NCI-H2107 treated with DMSO at 0.1 percent for 48 hours (cell line): ENCODE results near the gene SLIT3.

Experiments
- DNase-seq: peaks from one replicate; lab custom pipeline; 2025; ENCODE audit not compliant: unreplicated experiment; lab: John Stamatoyannopoulos, UW

SLIT3 gene

DNA sequence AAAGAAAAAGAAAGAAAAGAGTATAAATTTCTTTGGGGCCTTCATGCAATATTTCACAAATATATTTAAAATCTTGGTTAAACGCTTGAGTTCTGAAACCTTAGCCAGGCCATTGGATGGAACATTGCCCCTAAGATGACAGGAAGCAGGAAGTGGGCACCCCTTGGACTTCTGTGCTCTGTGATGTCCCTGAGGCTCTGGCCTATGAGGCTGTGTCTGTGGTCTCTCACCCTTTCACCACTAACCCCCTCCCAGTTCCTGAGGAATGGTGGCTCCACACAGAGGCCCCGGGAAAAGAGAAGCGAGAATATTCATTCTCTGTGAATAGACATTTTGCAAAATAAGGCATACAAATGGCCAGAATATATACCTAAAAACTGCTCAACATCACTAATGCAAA is 401.3 kb downstream of the SLIT3 start:
- DNase-seq = no peak

DNA sequence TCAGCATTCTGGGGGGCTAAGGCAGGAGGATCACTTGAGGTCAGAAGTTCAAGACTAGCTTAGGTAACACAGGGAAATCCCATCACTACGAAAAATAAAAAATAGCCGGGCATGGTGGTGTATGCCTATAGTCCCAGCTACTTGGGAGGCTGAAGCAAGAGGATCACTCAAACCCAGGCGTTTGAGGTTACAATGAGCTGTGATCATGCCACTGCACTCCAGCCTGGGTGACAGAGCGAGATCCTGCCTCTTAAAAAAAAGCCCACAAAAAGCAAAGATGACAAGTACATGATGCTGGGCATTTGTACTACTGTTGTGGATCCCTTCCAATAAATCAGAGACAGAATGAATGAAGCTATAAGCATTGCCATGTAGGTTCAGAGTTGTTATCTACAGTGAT is 401.7 kb downstream of the SLIT3 start:
- DNase-seq = no peak

DNA sequence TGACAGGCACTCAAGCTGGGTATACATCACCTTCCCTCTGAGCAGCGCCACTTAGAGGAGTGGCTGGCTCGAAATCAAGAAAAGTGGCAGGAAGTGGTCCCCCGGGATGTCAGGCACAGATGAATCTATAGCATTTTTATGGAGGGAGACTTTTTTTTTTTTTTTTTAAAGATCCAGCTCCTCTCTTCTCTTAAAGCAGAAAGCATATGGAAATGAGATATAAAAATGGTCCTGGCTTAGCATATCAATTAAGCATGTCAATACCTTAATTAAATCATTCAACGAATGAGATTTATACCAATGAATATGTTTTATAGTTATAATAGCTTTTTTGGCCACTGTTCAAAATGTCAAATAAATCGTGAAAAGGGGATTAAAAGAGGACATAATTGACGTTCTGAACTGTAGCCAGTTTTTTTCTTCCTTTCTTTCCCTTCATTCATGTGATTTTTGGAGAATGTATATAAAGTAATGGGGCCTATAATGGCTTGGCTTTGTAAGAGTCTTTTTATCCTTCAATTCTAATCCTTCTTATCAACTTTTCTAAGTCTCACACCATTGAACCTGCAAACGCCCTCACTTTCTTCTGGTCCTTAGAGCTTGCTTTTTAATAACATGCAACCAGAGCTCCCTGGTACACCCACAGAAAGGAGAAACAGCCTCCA is 402.6 kb downstream of the SLIT3 start:
- DNase-seq = no peak

DNA sequence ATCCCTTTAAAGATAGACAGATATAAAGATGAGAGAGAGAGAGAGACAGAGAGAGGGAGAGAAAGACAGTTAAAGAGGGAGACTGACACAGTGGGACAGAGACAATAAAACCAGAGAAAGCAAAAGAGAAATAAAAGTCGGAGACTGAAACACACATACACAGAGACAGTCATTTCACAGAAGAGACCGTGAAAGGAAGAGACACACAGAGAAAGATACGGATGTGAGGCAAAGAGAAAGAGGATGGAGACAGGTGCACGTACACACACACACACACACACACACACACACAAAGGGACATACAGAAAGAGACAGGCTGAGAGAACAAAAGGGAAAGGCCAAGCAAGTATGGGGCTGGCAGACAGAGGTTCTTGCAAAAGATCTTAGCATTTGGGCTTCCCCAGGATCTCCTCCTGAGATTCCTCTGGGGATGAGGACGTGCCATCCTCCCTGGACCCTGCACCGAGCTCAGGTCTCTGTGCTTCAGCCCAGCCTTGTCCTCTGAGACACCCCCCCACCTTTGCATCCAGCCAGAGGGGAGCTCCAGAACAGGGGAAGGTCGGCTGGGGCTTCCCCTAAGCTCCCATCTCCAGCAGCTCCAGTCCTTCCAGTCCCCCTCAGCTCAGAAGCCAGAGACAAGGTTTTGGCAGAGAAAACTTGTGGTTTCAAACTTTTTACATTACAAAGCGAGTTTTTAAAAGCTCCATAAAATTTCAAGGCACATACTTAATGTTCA is 403.4 kb downstream of the SLIT3 start:
- DNase-seq = no peak

DNA sequence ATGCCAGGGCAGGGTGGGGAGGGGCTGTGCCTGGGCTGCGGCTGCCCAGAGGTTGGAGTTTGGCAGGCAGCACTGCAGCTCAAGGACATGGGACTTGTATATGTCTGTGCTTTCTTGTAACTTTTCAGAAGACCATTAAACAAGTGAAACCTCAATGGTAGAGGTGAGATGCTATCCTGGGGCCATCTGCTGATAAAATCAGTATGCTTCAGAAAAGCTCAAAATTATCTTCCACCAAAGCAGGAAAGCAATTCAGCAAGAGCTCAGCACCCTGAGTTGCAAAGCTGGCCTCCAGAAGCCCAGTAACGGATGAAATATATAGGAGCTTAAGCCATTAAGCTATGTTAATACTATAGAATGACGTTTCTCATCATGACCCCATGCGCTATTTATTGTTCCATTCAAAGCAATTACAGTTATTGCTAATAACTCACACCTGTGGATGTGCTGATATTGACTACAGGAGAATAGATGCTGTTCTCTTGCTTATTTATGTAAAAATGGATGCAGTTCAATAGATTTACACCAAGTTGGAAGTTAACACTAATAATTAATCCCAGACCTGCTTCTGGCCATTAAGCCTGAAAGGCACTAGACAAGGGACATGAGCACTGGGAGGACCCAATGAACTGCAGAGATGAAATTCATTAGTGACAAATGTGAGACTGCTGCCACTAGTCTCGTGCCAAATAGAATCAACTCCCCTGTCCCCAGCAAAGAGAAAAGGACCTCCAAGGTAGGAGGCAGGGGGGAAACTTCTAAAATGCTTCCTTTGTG is 405.5 kb downstream of the SLIT3 start:
- no peak for DNase-seq

DNA sequence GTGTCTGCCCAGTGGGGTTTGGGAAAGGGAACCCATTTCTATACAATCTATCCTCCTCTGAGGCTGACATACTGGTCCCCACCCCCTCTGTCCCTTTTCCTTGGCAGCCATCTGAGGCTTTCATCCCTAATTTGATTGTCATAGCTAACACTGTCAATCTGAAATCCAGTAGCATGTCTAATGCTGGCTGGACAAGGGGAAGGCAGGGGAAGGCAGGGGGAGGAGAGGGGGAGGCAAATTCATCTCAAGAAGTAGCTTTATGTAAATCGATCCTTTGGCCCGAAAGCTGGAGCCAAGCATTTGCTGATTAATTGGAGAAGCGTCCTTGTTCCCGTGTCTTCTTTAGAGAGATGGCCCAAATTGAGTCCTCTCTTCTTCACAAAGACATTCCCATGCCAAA is 407.7 kb downstream of the SLIT3 start:
- DNase-seq = no peak

DNA sequence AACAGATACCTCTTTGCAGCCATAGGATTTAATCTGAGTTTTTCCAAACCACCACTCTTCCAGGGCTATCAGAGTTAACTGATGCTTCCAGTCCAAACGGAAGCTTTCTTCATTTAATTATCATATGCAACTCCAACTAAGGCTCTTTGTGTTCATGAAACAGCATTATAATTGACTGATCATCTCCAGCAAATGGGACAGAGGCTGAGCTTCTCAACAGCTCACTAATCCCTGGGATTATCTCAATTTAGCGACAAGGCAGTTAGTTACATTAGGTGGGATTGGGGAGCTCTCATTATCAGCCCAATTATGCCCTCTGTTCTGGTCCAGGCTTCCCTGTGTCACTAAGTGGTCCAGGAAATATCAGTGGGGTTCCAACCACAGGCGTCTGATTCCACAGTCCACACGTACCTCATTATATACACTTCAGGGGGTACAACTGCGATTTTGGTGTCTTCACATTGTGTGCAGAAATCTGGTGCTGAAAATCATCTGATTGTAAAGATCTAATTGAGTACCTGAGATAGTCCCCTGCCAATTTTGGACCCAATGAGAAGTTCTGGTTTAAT is 408.2 kb downstream of the SLIT3 start:
- DNase-seq = no peak

DNA sequence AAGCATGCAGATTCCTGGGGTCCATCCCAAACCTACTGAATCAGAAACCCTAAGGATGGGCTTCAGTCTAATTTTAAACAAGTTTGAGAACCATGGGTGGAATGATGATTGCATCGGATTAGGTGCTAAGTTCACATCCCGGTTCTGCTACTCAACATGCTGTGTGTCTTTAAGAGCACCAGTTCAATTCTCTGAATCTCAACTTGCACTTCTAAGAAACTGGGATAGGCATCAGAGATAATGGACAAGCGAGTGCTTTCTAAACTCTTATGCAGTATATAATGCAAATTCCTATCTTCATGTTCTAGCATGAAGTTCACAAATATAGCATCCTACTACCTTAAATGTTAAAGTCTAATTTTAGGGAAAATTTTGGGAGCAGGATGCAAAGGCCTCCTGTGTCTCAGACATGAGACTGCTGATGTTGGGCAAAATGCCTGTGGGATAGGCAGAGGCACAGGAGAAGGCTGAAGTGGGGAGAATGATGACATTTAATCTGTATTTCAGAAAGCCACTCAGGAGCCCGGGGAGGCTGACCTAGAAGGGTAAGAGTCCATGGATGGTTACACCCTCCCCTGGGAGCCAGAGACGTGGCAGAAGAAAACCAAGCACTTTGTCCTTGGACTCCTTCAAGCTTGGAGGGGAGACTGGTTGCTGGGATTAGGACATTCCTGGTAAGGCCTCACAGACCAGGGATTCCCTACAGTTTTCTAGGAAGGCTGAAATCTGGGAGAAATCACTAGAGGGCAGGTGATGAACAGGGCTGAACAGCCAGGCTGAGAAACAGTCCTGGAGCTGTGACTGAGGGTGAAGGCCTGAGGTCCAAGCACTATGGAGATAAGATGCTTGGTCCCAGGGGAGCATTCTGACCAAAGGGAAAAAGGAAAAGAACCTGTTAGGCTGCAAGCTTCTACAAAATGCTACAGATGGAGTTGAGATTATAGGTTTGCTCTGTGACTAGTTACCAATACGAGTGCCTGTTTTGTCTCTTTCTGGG is 409.8 kb downstream of the SLIT3 start:
- no peak for DNase-seq

DNA sequence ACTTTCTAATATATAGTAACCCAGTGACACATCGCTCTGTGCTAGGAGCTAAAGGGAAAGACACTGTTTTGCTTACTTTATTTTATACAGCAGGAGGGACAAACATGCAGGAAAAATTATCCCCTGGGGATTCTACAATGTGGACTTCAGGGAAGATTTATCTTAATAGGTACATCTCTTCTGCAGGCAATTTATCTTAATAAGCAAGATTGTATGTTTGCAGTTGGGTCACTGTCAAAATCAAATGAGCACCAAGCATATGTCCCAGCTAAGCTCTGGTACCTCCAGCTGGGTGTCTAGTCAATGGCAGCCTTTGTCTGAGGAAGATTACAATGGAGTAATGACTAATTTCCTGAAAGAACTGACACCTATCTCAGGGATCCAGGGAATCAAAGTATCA is 411.9 kb downstream of the SLIT3 start:
- no peak for DNase-seq

DNA sequence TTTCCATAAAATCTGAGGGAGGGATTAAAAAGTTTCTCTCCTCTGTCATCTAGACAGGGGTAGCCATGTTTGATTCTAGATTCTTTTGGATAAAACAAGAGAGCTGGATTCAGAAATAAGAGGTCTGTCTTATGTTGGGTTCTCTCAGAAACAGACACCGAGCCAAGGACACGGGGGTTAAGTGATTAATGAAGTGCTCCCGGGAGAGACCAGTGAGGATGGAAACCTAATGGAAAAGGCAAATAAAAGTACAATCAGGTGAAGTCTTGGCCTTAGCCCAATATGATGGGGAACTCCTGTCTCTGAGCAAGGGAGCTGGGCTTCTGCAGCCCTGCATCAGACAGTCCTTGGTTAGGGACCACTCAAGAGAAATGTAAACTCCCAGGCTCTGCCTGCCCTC is 413.0 kb downstream of the SLIT3 start:
- DNase-seq = no peak

DNA sequence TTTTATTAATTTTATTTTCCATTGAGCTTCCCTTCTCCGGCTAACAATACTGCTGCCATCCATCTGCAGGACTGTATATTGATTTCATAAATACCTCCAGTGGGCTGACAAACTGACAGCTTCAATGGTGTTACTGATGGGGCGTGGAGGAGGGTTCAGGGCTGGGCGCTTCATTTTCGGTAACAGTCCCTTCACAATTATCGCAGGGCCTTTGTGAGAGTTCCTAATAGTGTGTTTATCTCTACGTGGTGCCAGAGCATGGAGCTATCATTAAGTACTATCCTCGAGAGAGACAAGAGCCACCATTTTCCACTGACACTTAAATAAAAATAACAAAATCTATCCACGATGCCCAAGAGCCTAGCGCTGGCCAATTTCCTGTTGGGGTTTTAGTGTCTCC is 414.8 kb downstream of the SLIT3 start:
- DNase-seq = no peak

DNA sequence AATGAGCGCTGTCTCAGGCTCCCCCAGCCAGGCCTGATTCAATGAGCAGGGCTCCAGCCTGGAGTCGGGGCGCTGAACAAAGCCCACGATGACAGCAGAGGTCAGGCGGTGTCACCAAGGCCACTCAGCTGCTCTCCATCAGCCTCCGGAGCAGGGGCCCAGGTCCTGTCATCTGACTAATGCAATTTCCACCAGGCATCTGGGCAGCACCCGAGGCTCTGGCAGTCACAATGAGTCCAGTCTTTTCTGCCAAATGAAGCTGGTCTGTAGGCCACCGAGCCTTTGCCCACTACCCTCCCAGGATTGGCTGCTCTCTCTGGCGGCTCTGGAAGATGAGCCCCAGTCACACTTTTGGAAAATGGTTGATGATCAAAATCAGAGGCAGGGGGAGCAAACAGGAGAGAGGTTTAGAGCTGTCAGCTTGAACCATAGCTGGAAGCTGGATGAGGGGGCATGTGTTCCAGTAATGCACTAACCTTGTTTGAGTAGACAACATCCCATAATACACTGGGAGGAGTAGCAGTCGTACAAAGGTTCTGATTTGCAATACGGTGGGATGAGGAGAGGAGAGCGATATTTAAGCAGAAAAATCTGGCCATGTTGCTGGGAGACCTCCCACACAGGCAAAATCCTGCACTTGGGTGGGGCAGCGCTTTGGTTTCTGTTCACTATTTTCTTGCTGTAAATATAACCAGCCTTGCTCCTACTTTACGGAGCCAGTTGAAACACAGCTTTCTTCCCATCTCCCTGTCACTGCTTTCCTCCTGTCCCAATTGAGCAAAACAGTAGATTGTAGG is 415.4 kb downstream of the SLIT3 start:
- no peak for DNase-seq

DNA sequence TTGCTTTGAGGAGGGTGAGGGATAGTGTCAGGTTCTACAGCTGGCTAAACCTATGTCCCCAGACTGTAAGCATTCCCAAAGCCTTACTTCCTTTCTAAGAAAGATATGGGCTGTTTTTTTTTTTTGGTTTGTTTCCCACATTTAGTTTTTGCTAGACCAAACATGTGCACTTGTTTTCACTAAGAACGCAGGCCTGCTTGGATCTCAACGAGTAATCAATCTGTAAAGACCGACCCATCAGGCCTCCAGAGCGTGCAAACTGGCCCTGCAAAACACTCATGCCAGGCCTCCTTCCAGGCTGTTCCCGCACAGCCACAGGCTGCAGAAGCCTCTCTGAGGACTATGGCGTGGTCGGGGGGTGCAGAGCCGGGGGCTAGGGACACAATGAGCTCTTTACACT is 416.9 kb downstream of the SLIT3 start:
- no peak for DNase-seq

DNA sequence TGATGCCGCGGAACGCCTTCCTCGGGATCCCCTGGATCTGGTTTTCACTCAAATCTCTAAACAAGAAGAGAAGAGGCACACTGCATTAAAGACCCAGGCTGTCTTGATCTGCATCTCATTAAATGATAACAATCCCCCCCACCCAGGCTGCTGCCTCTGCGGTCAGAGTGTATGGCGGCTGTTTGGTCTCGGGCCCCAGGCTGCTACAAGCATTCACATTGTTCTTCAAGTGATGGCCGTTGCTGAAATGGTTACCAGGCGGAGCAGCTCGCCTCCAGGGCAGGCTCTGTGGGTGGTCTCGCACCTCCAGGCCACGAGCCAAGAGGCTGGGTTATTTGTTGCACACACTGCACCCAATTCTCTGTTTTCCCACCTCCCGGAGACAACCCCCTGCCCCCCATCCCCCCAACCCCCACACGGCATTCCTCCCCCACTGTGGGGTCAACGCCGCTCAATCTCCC is 417.6 kb downstream of the SLIT3 start:
- no peak for DNase-seq

DNA sequence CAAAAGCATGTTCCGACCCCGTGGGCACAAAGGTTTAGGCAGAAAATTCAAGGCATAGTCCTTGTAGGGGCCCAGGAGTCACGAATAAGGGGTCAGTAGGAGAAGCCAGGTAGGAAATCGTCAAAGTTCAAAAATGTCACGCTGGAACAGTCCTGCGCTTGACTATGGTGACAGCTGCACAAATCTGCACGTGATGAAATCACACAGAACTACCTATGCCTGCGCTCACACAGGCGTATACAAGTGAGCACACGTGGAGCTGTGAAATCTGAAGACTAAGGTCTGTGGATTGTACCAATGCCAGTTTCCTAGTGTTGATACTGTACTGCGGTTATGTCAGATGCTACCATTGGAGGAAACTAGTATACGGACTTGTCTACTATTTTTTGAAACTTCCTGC is 418.7 kb downstream of the SLIT3 start:
- DNase-seq = no peak

DNA sequence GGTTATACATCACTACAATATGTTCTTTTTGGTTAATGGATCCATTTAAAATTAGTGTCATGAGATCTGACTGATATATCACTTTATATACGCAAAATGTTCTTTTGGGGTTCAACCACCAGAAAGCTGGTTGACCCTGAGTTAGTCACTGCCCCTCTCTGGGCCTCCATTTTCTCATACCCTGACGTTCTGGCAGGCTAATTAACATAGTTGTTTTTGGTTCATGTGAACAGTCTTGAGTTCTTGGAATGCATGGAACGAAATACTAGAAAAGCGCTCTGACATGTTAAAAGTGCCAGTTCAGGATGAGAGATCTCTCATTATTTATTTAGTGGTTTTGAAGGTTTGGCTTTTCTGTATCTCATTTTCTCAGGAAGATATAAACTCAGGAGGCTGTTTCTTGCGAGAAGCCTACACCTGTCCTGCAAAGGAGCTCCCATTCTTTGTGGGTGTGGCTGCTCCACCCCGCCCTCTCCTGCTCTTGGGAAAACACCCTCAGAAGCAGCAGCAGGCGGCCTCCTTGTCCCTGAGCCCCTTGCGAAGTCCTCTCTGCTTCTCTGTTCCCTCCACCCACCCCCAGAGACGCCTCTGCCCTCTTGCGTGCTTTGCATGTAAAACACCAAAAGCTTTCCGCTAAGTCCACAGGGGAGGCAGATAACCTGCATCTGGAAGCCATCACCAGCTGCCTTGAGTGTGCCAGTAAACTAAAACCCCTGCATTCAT is 419.4 kb downstream of the SLIT3 start:
- DNase-seq = no peak

DNA sequence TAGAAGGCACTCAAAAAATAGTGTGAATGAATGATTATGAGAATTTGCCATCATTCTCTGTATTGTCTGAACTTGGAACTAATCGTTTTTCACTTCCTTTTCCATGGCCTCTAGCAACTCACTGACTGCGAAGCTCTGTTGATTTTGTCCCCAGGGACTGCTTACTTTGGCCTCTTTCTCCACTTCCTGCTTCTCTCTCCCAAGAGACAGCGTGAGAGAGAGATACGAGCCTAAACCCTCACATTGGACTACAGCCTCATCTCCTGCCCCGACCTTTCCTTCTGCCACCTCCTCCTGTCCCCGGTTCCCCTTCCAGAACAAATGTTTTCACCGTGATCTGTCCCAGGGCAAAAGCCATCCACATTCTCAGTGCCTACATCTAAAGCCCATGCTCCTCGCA is 421.0 kb downstream of the SLIT3 start:
- no peak for DNase-seq

DNA sequence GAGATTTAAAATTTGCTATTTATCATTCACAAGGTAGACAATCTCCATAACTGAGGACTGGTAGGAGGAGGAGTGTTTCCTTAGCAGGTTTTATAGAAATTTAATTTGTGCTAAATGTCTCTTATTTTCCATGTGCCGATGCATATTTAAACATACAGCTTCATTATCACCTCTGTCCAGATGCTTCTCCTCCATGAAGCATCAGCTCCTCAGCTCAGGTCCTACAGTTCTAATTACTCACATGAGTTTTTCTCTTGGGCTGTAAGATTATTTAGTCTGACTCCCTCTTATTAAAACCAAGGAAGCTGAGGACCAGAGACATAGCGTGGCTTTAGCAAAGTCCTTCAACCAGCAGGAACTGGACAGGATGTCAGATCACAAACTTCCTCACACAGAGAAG is 421.6 kb downstream of the SLIT3 start:
- no peak for DNase-seq

DNA sequence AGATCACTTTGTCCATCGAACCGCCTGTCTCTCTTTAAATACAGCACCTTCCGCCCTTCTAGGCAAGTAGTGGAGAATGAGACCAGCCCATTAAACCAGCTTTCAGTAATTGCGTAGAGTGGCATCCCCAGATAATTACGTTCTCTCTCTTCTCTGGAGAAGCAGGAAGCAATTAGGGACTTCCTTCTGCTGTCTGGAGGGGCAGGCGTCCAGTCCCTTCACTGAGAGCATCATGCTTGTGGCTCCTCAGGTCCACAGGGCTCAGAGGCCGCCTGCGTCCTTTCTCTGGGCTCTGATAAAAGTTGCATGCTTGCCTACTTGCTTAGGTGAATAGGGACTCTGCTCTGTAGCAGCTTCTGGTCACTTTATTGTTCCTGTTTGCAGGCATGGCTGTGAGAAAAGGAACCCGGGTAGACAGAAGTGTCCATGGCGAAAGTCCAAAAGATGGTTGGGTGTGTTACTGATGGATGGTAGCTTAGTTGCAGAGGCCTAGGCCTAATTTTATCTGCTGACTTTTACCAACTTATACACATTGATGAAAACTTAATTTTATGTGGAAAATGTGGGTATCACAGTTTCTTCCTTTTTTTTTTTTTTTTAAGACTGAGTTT is 422.7 kb downstream of the SLIT3 start:
- DNase-seq = no peak
